ENCODE results near the gene E2F3. TPM values are rescaled to one million over a fixed set of nuclear protein-coding genes. Genes with fewer than 3 reads are reported as not detected.

The E2F3 gene
- total and polyA plus RNA-seq, 2 experiments from 2014 or later: 11.1 to 12.6 TPM

GRCh38 chr6:20362623-20363022, 39.1 kb upstream of the E2F3 start:
- H3K4me3 ChIP-seq: no peak overlapping the region
- H3K27me3 ChIP-seq: no peaks in the 10 kb centered on the region
- no peak for DNase-seq (ENCODE audit: low read depth in 1 of 2, low spot score in 1 of 2)
- no peaks in the 10 kb centered on the region for H3K9me3 ChIP-seq (ENCODE audit: low read depth)
- H3K4me1 ChIP-seq (ENCODE audit: low read depth): no peaks in the 10 kb centered on the region
- TF ChIP-seq, protein P1, sequence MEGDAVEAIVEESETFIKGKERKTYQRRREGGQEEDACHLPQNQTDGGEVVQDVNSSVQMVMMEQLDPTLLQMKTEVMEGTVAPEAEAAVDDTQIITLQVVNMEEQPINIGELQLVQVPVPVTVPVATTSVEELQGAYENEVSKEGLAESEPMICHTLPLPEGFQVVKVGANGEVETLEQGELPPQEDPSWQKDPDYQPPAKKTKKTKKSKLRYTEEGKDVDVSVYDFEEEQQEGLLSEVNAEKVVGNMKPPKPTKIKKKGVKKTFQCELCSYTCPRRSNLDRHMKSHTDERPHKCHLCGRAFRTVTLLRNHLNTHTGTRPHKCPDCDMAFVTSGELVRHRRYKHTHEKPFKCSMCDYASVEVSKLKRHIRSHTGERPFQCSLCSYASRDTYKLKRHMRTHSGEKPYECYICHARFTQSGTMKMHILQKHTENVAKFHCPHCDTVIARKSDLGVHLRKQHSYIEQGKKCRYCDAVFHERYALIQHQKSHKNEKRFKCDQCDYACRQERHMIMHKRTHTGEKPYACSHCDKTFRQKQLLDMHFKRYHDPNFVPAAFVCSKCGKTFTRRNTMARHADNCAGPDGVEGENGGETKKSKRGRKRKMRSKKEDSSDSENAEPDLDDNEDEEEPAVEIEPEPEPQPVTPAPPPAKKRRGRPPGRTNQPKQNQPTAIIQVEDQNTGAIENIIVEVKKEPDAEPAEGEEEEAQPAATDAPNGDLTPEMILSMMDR (IDR thresholded peaks at IDR 0.05; ENCODE audit: low read depth, low read length): no peak
- no peak overlapping the region for H3K27ac ChIP-seq
- H3K36me3 ChIP-seq: no peaks in the 10 kb centered on the region

GRCh38 chr6:20364327-20364726, 37.4 kb upstream of the E2F3 start:
- TF ChIP-seq, protein P1 (IDR thresholded peaks at IDR 0.05; ENCODE audit: low read depth, low read length): no peak
- H3K4me1 ChIP-seq (ENCODE audit: low read depth): no peaks in the 10 kb centered on the region

DNA sequence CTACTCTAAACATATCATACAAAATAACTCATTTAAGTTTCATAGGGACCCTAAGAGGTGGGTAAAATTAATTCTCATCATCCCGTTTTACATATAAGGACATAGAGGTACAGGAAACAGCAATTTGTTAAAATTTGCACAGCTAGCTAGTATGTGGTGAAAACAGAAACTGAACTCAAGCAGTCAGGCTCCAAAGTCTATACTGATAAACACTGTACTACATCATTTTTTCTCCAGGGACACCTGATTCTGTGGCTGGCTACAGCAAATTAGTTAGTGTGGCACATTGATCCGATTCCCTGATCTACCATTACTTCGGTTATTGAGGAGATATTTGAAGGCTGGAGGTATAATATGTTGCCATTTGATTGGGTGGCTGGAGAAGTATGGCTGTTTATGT, 36.2 kb upstream of the E2F3 start:
- no peaks in the 10 kb centered on the region for H3K27me3 ChIP-seq
- H3K4me3 ChIP-seq: no peak overlapping the region
- H3K4me1 ChIP-seq (ENCODE audit: low read depth): no peaks in the 10 kb centered on the region
- no peak for DNase-seq (ENCODE audit: low read depth in 1 of 2, low spot score in 1 of 2)
- no peaks in the 10 kb centered on the region for H3K9me3 ChIP-seq (ENCODE audit: low read depth)
- H3K27ac ChIP-seq: no peak overlapping the region
- TF ChIP-seq, protein P1 (IDR thresholded peaks at IDR 0.05; ENCODE audit: low read depth, low read length): no peak
- no peaks in the 10 kb centered on the region for H3K36me3 ChIP-seq

More at GRCh38 chr6:20364327-20364726, 37.4 kb upstream of the E2F3 start:
- no peak overlapping the region for H3K27ac ChIP-seq
- H3K9me3 ChIP-seq (ENCODE audit: low read depth): no peaks in the 10 kb centered on the region
- no peaks in the 10 kb centered on the region for H3K27me3 ChIP-seq
- H3K36me3 ChIP-seq: no peaks in the 10 kb centered on the region
- no peak for DNase-seq (ENCODE audit: low read depth in 1 of 2, low spot score in 1 of 2)
- no peak overlapping the region for H3K4me3 ChIP-seq

DNA sequence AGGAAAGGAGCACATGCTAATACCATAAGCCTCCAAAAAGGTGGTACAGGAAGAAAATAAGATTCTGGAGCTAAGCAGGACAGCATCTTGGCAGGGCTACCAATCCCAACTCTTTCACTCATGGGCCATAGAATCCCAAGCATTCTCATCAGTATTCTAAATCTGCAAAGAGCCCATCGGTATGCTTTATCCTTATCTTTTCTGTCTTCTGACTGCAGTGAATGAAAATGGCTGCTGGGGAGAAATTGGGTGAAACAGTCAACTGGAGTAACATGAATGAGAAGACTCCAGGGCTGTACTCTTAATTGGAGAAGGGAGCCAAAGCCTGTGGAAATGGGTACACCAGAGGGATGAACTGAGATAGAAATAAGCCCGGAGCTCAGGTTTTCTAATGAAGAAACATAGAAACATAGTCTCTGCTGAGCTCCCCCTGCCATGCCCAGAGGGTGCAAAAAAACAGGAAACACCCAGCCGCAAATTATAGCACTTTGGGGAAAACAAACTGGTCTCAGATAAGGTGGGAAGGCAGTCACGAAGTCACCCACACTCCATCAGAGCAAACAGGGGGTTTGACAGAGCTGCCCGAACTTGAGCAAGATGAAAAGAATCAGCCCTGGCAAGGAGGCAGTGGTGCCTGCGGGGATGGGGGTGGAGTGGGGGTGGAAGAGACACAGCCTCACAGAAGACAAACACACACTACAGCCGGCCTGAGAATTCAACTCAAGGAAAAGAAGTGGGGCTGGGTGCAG, 35.4 kb upstream of the E2F3 start:
- Histone ChIP-seq H3K4me1 (ENCODE audit: low read depth) (no peaks in the 10 kb centered on the region), H3K27ac (no peak overlapping the region), H3K9me3 (ENCODE audit: low read depth) (no peaks in the 10 kb centered on the region), H3K27me3 (no peaks in the 10 kb centered on the region), H3K4me3 (no peak overlapping the region), H3K36me3 (no peaks in the 10 kb centered on the region)
- DNase-seq (ENCODE audit: low read depth in 1 of 2, low spot score in 1 of 2): no peak
- TF ChIP-seq, protein P1 (IDR thresholded peaks at IDR 0.05; ENCODE audit: low read depth, low read length): no peak

DNA sequence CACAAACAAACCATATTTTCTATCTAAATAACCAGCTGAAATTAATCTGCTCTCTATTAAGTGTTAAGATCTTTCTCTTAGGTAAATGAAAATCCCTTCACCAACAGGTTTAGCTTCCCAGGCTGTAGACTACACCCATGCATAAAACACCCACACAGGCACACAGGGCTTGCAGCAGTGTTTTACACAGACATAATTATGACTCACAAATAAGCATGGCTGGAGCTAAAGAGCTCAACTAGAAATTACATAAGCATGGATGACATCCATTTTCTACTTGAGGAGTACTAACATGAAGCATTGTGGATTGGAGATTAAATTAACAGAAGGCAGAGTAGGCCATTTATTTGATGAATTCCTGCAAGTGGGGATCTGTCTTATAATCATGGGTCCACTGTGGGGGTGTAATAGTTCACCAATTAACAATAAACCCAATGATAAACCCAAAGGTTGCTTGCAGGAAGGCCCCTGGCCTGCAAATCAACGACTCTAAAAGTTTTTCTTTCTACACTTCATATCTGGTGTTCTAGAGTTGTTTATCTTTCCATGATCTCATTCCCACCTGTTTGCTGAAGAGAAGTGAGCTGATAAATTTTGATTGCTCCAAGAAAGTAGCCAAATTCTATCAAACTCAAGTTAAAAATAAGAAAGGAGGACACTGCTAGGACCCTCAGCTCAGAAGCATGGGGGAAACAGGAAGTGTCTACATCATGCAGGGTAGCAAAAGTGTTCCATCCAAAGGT, 33.8 kb upstream of the E2F3 start:
- H3K27ac ChIP-seq: no peak overlapping the region
- TF ChIP-seq, protein P1 (IDR thresholded peaks at IDR 0.05; ENCODE audit: low read depth, low read length): no peak
- no peak for DNase-seq (ENCODE audit: low read depth in 1 of 2, low spot score in 1 of 2)
- no peaks in the 10 kb centered on the region for H3K27me3 ChIP-seq
- H3K36me3 ChIP-seq: no peaks in the 10 kb centered on the region
- H3K4me1 ChIP-seq (ENCODE audit: low read depth): no peaks in the 10 kb centered on the region
- no peaks in the 10 kb centered on the region for H3K9me3 ChIP-seq (ENCODE audit: low read depth)
- H3K4me3 ChIP-seq: no peak overlapping the region
